Erythroblast (primary cell): ENCODE measurements around the gene MYO9B.

Experiments
- GATA1 ChIP-seq: IDR thresholded peaks from 2 replicates; pipeline ENCODE4 v1.6.1; 2011; ENCODE audit warnings: low read depth, mild to moderate bottlenecking, control low read depth, low read length, moderate library complexity
- POLR2A ChIP-seq: IDR thresholded peaks from 2 replicates; pipeline ENCODE4 v1.6.1; 2011; ENCODE audit warnings: mild to moderate bottlenecking, low read length

DNA sequence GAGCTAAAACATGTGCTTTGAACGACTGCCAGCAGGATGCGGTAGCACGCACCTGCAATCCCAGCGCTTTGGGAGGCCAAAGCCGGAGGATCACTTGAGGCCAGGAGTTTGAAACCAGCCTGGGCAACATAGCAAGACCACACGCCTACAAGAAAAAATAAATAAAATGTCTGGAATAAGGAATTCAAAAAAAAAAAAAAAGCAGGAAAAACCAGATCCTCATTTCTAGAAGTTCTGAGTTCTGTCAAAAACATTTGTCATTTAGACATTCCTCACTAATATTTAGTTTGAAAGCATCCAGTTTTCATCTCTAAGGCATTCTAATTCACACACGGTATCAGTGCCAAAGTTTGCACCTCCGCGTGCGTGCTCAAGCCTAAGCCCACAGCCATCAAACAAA, 102.7 kb downstream of the MYO9B start:
- no peak for TF ChIP-seq POLR2A
- TF ChIP-seq GATA1, result no peak
